GM12874 (cell line): Measurements from ENCODE around the gene DUSP3.

Source experiments
- TF ChIP-seq, protein P1 (sequence below): IDR thresholded peaks from 2 replicates; pipeline ENCODE4 v1.5.1; 2011; ENCODE audit warnings: low read depth, mild to moderate bottlenecking, control low read depth, low read length, moderate library complexity; ENCODE audit not compliant: insufficient read depth

DUSP3 gene

DNA sequence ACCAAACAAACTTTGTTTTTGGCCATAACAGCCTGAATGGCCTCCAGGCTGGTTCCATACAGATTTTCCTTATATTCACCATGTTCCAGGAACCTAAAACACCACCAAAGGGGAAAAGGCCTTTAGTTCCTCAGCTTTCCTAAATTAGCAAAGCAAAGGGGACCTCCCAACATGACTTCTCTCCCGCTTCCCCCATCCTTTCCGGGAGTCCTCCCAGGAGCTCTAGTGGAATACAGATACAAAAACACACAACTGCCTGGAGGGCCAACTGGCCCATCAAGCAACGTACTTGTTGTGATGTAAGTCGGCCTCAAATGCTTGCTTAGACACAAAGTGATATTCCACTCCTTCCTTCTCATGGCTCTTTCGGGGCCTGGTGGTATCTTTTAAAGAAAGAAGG, 32.0 kb upstream of the DUSP3 start:
- TF ChIP-seq, protein P1, sequence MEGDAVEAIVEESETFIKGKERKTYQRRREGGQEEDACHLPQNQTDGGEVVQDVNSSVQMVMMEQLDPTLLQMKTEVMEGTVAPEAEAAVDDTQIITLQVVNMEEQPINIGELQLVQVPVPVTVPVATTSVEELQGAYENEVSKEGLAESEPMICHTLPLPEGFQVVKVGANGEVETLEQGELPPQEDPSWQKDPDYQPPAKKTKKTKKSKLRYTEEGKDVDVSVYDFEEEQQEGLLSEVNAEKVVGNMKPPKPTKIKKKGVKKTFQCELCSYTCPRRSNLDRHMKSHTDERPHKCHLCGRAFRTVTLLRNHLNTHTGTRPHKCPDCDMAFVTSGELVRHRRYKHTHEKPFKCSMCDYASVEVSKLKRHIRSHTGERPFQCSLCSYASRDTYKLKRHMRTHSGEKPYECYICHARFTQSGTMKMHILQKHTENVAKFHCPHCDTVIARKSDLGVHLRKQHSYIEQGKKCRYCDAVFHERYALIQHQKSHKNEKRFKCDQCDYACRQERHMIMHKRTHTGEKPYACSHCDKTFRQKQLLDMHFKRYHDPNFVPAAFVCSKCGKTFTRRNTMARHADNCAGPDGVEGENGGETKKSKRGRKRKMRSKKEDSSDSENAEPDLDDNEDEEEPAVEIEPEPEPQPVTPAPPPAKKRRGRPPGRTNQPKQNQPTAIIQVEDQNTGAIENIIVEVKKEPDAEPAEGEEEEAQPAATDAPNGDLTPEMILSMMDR, result no peak

DNA sequence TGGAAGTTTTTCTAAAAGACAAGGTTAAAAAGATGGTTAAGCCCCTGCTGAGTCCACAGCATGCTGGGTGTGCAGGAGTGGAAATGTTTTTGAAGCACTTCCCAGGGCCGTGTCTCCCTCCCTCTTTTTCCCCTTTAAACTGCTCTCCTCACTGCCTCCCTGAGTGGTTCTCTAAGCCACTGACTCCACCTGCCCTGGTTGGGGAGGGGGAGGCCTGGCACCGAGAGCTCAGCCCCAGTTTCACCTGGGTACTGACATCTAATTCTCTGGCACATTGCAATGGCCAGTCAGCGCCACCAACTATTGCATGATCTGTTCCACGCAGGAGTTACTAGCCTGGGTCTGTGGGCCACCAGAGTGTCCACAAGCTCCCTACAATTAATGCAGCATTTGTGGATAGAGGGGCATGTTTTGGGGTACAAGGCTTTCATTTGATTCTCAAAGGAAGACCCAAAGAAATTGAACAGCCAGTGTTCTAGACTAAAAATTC, 31.5 kb upstream of the DUSP3 start:
- TF ChIP-seq, protein P1, result no peak

DNA sequence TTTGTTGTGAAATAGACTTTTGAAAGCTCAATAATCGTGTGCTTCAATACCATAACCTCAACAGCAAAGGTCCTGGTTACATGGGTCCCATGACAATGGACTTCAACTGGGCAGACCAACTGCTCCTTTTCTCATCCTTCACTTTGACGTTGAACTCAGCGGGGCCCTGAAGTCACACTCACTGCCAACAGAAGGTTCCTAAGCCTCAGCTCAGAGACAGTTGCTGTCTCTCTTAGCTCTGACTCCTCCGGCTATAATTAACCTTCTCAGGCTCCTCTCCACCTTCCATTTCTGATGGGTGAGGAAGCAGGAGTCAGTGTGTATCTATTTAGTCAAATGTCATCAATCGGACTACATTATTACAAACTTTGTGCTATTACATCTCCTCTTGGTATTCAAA, 30.3 kb upstream of the DUSP3 start:
- TF ChIP-seq, protein P1, result no peak

DNA sequence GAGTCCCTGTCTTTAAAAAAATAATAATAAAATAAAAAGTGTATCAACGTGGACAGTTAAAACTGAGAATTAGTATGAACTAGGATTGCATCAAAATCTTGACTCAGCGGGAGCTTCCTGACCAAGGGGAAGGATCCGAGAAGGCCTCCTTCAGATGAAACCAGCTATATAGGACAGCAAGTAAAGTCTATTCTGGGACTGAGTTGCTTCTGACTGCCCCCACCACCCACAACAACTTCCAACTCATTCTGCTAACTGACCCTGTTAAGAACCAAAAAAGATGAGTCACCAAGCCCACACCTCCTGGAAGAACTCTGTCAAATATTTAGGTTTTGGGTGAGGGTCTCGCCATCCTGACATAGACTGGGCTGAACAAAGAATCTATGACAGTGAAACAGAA, 29.3 kb upstream of the DUSP3 start:
- TF ChIP-seq, protein P1, result no peak

DNA sequence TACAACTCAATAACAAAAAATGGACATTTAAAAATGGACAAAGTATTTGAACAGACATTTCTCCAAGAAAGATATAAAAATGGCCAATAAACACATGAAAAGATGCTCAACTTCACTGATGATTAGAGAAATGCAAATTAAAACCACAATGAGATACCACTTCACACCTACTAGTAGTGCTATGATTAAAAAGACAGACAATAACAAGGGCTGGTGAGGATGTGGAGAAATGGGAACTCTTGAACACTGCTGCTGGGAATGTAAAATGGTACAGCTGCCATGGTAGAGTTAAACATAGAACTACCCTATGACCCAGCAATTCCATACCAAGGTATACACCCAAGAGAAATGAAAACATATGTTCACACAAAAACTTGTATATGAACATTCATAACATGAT, 26.3 kb upstream of the DUSP3 start:
- TF ChIP-seq, protein P1, result no peak

DNA sequence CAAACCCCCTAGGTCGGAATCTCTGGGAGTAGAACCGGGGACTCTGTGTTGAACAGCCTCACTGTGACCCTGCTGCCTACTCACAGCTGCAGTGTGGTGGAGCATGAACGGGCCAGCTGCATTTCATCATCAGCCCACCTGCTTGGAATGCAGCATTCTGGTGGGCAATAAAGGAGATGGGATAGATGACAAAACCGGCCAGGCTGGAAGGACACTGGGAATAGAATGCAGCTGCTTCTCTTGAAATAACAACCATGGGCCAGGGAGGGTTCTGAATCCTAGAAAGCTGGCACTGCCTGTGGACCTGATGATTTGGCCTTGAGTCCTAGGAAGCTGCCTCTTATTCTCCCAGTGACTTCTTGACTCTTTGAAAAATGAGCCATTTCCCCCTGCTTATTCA, 25.0 kb upstream of the DUSP3 start:
- TF ChIP-seq, protein P1, result no peak

DNA sequence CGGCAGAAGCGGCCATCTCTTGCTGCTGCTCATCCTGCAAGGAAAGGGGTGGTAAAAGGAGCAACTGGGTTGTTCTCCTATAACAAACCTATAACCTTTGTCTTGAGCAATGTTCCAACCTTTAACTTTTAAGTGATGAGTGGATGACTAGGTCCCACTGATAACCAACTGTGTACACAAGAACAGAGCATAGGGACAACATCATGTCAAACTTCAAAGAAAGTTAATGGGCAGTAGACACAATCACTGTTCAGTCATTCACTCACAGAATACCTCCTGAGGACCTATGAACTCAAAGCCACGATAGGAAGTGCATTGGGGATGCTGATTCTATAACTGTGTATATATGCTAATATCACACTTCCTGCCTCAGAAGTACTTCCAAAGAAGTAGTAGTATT, 23.1 kb upstream of the DUSP3 start:
- TF ChIP-seq, protein P1, result no peak

DNA sequence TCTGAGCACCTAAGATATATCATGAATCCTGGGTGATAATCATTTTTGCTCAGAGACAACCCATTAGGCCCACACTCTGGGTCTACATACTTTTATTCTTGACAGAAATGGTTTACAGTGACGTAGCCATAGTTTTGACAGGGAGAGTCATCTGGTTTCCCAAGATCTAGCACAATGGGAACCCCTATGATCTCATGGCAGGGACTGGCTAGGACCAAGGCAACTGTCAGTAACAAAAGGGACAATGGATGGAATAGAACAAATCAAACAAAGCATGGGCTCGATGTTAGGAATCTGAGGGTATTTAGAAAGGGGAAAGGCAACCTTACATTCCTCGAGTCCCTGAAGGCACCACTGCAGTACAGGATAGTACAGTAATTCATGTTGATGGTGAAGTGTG, 22.0 kb upstream of the DUSP3 start:
- TF ChIP-seq, protein P1, result no peak
